Hippocampal formation (tissue), 2 donors: ENCODE results near the gene IGFLR1.
A peak's percentile ranks its signal among the peaks of the same experiment; 100 is the strongest.

Experiments
- DNase-seq, 2 donors: peaks; one replicate each; lab custom pipeline; 2025; lab: John Stamatoyannopoulos, UW

IGFLR1 gene

DNA sequence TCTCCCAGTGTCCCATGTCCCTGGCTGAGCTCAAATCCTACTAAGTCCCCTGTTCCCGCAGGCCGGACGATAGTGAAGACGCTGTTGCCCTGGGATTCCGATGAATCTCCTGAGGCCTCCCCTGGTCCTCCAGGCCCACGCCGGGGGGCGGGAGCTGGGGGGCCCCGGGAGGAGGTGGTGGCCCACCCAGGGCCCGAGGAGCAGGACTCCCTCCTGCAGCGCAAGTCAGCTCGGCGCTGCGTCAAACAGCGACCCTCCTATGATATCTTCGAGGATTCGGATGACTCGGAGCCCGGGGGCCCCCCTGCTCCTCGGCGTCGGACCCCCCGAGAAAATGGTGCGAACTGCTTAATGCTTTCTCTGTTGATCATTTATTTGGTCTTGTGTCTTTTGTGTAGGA, 18.6 kb downstream of the IGFLR1 start:
- DNase-seq, result no peak

DNA sequence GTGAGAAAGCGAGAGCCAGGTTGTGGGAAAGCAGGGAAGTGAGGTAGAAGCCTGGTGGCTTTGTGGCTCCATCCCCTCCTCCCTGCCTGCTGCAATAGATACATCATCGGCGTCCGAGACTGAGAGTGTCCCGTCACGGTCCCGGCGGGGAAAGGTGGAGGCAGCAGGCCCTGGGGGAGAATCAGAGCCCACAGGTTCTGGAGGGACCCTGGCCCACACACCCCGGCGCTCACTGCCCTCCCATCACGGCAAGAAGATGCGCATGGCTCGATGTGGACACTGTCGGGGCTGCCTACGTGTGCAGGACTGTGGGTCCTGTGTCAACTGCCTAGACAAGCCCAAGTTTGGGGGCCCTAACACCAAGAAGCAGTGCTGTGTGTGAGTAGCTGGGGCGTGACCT, 19.4 kb downstream of the IGFLR1 start:
- DNase-seq, result no peak

DNA sequence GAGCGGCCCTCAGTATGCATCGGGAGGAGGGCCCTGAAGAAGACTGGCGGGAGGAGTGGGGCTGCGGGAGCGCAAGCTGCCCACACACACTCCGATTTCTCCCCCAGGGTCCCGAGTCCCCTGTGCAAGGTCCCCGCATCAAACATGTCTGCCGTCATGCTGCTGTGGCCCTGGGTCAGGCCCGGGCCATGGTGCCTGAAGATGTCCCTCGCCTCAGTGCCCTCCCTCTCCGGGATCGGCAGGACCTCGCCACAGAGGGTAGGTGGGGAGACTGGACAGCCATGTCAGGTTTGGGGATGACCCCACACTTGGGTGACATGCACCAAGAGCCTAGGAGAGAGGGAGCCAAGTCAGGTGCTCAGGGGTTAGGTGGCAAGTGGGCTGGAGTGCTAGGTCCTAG, 19.8 kb downstream of the IGFLR1 start:
- no peak for DNase-seq

DNA sequence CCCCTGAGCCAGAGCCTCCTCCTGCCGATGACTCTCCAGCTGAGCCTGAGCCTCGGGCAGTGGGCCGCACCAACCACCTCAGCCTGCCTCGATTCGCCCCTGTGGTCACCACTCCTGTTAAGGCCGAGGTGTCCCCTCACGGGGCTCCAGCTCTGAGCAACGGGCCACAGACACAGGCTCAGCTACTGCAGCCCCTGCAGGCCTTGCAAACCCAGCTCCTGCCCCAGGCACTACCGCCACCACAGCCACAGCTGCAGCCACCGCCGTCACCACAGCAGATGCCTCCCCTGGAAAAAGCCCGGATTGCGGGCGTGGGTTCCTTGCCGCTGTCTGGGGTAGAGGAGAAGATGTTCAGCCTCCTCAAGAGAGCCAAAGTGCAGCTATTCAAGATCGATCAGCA, 20.9 kb downstream of the IGFLR1 start:
- no peak for DNase-seq

DNA sequence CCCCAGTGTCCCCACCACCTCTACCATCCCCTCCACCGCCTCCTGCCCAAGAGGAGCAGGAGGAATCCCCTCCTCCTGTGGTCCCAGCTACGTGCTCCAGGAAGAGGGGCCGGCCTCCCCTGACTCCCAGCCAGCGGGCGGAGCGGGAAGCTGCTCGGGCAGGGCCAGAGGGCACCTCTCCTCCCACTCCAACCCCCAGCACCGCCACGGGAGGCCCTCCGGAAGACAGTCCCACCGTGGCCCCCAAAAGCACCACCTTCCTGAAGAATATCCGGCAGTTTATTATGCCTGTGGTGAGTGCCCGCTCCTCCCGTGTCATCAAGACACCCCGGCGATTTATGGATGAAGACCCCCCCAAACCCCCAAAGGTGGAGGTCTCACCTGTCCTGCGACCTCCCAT, 21.6 kb downstream of the IGFLR1 start:
- no peak for DNase-seq

DNA sequence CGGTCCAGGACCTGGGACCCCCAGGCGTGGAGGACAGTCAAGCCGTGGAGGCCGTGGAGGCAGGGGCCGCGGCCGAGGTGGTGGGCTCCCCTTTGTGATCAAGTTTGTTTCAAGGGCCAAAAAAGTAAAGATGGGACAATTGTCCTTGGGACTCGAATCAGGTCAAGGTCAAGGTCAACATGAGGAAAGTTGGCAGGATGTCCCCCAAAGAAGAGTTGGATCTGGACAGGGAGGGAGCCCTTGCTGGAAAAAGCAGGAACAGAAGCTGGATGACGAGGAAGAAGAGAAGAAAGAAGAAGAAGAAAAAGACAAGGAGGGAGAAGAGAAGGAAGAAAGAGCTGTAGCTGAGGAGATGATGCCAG, 22.1 kb downstream of the IGFLR1 start:
- no peak for DNase-seq

DNA sequence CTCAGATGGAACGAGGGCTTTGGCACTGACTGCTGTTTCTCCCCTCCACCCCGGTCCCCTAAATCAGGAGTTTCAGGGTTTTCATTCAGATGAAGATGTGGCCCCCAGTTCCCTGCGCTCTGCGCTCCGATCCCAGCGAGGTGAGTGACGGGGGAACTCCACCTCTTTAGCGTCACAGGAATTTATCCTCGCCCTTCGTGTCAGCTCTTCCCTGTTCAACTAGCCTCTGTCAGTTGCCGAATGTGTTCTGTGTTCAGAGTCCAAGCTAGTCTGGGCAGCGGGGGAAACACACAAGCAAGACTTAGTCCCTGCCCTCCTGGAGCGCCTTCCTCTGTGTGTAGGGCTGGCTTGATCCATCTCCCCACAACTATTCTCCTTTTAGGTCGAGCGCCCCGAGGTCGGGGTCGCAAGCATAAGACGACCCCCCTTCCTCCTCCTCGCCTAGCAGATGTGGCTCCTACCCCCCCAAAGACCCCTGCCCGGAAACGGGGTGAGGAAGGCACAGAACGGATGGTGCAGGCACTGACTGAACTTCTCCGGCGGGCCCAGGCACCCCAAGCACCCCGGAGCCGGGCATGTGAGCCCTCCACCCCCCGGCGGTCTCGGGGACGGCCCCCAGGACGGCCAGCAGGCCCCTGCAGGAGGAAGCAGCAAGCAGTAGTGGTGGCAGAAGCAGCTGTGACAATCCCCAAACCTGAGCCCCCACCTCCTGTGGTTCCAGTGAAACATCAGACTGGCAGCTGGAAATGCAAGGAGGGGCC, 22.7 kb downstream of the IGFLR1 start:
- DNase-seq, result no peak

DNA sequence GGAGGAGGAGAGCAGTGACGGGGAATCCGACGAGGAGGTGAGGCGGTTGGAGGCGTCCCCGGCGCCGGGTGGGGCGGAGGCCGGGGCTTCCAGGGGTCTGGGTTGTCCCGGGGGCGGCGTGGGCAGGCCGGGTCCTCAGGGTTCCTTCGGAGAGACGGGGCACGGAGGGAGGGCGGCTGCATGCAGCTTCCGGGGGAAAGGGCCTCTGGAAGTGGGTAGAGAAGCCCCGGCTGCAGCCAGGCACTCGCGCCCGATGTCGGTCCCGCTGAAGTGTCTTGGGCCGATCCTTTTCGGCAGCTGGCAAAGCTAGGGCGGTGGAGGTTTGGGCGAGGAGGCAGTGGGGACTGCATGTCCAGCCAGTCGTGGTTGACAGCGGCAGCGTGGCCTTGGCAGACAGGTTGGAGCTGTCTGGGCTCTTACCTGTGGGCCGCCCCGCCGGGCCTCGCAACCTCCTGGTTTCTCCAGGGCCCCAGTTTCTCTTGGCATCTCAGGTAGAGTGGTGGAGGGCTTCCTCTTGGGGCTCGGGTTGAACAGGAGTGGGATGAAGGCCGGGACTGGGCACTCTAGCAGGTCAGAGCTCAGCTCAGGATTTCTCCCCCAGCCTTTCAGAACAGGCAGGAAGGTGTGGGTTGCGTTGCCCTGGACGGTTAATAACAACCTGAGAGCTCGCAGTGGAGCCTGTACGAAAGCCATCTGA, 23.8 kb downstream of the IGFLR1 start:
- DNase-seq, result no peak

DNA sequence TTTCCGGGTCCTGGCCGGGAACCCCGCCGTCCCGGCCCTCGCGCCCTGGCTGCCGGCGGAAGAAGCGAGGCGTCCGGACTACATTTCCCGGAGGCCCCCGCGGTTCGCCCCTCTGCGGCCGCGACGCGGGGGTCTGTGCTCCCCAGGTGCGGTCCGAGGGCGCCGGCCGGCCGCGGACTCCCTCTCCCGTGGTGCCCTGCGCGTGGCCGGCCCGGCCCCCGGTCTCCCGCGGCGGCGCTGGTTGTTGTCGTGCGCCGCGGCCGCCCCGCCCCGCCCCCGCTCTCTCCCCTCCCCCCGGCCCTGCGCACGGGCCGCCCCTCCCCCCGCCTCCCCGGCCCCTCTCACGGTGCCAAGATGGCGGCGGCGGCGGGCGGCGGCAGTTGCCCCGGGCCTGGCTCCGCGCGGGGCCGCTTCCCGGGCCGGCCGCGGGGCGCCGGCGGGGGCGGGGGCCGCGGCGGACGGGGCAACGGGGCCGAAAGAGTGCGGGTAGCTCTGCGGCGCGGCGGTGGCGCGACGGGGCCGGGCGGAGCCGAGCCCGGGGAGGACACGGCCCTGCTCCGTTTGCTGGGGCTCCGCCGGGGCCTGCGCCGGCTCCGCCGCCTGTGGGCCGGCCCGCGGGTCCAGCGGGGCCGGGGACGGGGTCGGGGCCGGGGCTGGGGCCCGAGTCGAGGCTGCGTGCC, 24.4 kb downstream of the IGFLR1 start, which contains the start of gene KMT2B:
Gene KMT2B (plus strand): TSS at position 339 of the 680 bp plus-strand sequence. CDS start 16 bp downstream, at position 355.
- DNase-seq, result peak; percentile 93 to 94

DNA sequence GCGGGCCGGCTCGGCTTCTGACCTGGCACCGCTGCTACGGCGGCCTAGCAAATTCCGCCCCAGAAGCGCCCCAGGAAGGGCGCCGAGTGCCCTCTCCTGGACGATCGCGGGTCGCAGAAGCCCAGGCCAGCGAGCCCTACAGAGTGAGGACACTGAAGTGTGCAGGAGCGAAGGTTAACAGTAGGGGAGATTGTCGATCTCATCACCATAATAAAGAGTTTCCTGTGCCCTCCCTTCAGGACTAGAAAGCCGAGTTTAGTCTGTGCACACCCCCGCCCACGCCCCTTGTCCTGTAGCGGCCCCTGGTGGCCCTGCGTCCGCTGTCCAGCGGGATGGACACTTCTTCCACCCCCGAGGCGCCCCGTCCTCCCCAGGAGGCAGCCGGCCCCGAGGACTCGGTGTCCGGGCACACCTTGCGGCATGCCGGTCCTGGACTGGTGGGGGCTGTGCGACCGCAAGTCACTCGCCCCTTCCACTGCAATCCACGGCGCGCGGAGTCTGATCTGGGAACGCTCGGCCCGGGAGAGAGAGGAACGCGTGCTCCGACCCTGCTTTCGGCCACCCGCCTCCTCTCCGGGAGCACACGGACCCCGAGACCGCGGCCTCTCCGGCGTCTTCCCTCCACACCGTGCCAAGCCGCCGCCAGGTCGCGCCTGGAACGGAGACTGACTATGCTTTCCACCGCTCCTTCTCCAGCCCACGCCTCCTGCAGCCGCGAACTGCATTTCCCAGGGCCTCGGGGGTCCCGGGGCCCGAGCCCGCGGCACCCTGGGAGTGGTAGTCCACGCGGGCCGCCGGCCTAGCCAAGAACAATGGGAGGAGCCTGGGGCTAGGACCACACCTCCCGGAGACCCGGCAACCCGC, 25.2 kb downstream of the IGFLR1 start:
- peak; percentile 80 to 83 for DNase-seq

DNA sequence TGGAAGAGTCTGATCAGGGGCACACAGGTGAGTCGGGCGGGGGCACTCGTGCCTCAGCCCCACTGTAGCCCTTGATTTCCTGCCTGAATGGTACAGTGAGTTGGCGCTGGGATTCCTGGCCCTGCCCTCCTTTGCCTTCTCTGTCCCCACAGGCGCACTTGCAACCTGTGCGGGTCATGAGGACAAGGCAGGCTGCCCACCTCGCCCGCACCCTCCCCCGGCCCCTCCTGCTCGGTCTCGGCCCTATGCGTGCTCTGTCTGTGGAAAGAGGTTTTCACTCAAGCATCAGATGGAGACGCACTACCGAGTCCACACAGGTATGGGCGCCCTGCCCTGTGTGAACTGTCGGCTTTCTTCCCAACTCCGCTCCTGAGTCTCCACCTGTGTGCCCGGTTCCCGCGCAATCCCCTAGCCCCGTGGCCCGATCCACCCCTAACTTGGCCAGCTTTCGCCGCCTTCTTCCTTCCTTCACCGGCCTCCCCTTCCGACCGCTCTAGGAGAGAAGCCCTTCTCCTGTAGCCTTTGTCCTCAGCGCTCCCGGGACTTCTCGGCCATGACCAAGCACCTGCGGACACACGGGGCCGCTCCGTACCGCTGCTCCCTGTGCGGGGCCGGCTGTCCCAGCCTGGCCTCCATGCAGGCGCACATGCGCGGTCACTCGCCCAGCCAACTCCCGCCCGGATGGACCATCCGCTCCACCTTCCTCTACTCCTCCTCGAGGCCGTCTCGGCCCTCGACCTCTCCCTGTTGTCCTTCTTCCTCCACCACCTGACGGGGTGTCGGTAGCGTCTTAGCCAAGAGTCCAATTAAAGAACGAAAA, 26.1 kb downstream of the IGFLR1 start:
- no peak for DNase-seq

DNA sequence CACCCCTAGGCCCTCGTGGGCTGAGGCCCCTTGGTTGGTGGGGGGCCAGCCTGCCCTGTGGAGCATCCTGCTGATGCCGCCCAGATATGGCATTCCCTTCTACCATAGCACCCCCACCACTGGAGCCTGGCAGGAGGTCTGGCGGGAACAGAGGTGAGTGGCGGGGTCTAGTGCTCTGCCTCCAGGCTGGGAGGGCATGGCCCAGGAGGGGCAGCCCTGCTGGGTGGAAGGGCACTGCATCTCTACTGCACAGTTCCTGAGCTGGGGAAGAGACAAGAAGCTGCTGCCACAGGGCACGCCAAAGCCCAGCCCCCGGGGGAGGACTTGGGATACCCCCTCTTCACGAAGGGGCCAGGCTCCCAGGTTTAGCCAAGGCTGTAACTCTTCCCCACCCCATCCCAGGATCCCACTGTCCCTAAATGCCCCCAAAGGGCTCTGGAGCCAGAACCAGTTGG, 26.9 kb downstream of the IGFLR1 start:
- DNase-seq, result no peak

DNA sequence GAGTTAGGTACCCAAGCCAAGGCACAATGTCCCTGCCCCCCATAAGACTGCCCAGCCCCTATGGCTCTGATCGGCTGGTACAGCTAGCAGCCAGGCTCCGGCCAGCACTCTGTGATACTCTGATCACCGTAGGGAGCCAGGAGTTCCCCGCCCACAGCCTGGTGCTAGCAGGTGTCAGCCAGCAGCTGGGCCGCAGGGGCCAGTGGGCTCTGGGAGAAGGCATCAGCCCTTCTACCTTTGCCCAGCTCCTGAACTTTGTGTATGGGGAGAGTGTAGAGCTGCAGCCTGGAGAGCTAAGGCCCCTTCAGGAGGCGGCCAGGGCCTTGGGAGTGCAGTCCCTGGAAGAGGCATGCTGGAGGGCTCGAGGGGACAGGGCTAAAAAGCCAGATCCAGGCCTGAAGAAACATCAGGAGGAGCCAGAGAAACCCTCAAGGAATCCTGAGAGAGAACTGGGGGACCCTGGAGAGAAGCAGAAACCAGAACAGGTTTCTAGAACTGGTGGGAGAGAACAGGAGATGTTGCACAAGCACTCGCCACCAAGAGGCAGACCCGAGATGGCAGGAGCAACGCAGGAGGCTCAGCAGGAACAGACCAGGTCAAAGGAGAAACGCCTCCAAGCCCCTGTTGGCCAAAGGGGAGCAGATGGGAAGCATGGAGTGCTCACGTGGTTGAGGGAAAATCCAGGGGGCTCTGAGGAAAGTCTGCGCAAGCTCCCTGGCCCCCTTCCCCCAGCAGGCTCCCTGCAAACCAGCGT, 27.5 kb downstream of the IGFLR1 start:
- DNase-seq, result no peak

DNA sequence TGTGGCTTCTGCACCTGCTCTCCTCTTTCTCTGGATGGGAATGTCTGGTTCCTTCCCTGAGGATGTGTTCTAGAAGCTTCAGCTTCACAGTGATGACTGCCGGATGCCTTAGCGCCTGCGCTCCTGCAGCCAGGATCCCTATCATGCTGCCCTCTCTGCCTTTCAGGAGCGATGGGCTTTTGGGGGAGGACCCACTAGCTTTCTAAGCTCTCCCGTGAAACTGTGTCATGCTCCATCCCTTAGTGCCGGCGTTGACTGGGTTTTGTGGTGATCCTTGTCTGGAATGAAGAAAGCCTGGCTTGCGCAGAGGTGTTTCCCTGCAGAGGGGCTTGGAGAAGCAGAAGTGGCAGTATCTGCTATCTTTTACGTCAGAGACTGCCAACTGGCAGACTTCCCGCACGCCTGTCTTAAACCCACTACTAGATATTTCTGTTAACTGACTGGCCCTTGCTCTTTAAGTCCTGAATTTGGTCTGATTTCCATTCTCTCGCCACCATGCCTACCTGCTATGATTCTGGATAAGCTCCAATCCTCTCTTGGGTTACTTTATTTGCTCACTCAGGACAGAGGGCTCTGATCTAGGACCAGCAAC, 28.3 kb downstream of the IGFLR1 start:
- DNase-seq, result no peak

DNA sequence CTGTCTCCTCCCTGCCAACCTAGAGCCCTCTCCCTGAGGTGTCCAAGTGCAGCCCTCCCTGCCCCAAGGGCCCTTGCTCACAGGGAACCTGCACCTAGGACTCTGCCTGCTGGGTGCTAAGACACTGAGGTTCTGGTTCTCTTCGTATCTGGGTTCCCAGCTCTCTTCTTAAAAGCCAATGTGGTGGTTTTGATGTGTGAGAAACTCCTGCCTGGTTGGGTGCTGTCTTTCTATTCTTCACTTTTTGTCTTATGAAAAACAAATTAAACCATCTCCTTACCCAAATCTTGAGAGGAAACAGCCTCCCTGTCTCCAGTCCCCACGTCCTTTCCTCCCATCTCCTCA, 28.8 kb downstream of the IGFLR1 start:
- DNase-seq, result no peak

DNA sequence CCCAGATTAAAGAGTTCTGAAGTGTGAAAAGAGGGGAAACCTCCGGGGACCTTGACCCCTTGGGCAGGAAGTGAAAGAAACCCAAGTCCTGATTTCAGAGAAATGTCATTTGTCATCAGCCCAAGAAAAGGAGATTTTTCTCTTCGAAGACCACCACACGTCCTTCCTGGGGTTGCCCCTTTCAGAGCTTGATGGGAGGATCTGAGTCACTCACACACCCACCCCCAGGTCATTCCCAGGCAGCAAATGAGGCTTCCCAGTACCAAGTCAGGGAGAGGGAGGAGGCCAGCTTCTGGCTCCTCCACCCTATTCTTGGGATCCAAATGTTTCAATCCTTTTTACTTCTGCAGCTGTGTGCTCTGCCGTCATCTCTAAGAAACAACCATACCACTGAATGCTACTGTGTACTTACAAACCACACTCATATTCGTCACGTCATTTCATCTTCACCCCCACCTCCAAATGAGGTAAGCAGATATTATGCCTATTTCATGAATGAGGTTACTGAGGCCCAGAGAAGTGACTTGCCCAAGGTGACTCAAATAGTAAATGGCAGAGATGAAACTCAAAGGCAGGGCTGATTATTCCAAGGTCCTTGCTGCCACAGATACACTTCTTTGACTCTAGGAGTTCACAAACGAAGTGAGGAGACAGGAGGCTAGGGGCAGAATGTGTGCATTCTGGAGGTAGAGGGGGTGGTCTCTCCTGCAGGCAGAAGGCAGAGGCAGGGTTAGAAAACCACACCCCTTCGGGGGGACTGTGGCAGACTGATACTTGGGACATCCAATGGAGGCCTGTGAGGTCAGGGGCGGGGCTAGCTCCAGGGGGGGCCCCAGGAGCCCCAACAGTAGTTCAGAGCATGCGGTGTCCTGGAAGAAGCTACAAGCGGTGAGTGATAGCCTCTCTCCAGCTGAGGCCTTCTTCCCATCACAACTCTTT, 29.4 kb downstream of the IGFLR1 start:
- no peak for DNase-seq

DNA sequence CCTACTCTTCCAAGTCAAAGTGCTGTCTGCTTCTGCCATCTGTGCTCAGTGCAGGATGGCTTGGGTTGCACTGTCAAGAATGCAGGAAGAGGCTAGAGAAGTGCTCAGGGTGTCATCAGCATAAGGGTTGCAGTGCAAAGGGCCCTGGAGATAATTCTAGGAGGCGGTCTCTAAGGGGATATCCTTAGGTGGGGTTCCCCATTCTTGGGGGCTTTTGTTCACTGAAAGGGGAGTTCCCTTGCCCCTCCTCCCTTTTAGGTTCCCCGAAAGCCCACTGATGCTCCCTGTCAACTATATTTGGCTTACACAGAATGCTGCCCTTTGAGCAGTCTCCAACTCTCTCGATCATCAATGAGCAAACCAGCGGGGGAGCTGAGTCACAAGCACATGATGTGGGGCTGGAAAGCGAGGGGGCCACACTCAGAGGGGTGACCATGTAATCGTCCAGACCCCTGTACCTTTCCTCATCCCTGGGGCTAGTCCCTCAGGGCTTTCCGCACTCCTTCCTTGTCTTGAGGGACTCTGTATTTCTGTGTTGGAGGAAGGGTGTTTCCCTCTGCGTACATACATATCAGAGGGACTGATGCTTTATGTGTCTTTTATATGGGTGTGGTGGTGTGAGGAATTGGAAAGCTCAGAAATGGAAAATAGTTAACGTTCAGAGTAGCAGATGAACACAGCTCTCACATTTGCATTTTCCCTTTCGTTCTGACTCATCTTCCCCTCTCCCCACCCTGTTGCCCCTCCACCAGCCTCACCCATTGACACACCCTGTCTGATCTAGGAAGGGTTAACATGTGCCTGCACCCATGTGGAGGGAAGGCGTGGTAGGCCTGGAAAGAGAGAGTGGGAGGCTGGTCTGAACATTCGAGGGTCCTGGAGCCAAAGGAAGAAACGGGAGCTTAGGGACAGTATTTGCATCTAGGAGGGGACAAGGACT, 31.2 kb downstream of the IGFLR1 start:
- no peak for DNase-seq

DNA sequence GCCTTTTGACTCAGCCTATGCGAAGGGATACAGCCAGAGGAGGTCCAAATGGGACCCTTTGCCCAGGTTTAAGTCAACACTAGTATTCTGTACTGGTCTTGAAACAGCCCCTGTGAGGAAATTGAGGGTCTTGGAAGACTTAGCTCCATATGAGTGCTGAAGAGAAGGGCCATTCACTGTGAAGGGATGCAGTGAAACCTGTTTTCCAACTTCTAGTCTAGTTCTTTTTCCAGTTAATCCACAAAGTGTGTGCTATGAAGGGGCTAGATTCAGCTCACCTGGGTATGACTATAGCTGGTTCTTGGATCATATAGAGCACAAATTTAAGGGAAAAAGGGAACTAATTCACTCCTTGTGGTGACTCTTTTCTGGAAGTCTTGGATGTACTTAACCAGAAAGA, 33.9 kb downstream of the IGFLR1 start:
- no peak for DNase-seq
